AG09319 (cell line): ENCODE measurements around the gene SYT9.

Experiments used
- DNase-seq: peaks from one replicate; pipeline ENCODE4 v3.0.0-alpha.2; 2010; ENCODE audit warnings: low read depth; ENCODE audit errors: extremely low read depth
- TF ChIP-seq, protein P1 (sequence below): IDR thresholded peaks from 2 replicates; pipeline ENCODE4 v1.5.1; 2011; ENCODE audit warnings: low read depth, mild to moderate bottlenecking, inconsistent platforms, low read length, moderate library complexity

SYT9 gene

DNA sequence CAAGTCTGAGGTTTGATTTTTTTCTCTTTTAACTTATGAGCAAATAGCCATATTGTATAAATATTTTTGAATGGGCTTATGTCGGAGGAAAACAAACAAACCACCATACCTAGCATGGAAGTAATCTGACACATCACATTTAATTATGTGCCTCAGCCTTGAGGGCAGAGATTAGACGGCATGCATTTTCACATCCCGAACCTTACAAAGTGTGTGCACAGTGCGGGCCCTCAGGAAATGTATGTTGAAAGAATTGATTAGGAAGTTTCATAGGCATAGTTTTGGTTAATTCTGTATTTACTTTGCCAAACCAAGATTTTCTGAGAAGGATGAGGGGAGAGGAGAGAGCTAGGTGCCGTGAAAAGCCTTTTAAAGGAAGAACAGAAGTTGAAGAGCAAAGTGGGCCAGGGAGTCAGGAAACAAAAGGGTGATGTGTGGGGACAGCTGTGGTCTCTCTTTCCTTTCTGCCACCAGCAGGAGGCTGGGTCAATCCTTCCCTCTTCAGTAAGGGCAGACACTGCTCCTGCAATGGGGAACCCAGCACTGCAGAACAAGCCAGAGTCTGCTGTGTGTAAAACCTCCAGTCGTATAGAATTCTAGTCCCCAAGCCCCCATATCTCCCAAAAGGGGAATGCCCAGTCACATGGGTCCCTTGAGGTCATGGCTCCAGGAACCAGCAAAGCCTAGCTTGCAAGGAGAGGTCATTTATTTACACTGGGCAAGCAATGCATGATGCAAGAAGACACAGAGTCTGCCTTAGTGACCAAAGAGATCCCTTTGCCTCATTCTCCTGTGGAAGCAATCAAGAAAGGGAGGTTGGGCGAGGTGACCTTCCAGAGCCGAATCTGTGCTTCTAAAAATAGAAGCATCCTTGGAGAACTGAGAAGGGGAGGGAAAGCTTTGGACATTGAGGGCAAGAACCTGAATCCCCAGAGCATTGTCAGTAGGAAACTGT lies 162.5 kb downstream of the SYT9 start:
- TF ChIP-seq, protein P1, sequence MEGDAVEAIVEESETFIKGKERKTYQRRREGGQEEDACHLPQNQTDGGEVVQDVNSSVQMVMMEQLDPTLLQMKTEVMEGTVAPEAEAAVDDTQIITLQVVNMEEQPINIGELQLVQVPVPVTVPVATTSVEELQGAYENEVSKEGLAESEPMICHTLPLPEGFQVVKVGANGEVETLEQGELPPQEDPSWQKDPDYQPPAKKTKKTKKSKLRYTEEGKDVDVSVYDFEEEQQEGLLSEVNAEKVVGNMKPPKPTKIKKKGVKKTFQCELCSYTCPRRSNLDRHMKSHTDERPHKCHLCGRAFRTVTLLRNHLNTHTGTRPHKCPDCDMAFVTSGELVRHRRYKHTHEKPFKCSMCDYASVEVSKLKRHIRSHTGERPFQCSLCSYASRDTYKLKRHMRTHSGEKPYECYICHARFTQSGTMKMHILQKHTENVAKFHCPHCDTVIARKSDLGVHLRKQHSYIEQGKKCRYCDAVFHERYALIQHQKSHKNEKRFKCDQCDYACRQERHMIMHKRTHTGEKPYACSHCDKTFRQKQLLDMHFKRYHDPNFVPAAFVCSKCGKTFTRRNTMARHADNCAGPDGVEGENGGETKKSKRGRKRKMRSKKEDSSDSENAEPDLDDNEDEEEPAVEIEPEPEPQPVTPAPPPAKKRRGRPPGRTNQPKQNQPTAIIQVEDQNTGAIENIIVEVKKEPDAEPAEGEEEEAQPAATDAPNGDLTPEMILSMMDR: peak; percentile 15
- DNase-seq: peak; percentile 18

DNA sequence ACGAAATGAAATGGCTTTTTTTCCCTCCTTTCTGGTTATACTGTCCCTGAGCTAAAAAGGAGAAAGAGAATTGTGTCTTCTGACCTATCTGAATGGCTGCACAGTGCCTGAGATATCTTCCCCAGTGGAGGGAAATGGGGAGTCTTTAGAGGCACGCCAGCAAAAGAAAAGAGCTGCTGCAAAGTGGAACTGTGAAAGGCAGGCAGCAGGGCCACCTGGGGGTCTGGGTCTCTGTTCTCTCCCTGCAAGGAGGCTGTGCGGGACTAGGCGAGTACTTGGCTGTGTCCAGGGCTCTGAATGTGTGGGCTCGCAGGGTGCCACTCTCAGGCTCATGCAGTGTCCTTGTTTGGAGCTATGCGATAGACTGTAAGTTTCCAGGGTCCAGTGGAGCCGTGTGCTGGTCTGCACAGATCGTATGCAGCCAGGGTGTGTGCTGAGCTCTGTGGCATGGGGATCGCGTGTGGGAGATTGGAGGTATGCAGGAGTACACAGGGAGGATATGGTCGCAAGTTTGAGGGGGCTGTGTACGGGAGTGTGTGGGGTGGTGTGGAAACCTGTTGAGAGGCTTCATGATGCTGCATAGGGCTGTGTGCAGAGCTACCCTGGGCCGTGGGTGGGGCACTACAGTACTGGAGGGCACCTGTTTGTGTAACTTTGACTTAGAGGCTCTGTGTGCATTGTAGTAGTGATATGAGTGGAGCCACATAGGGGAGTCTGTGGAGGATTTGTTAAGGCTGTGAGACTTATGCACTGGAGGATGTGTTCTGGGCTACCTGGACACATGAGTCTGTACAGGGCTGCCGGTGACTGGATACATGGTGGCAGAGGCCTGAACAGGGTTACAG lies 163.5 kb downstream of the SYT9 start:
- no peak for DNase-seq
- TF ChIP-seq, protein P1: no peak

DNA sequence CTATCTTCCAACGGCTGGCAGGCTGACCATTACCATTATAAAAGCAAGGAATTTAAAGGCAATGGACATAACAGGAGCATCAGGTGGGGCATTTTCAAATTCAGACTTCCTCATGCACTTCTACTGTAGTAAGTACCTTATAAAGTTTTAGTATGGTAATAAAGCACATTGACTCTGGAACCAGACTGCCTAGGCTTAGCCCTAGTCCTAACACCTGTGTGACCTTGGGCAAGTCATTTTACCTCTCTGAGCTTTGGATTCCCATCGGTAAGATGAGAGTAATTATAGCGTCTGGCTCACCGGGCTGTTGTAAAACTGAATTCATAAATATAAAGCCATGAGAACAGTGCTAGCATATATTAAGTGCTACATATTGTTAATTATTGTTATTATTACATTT lies 164.4 kb downstream of the SYT9 start:
- TF ChIP-seq, protein P1: no peak
- no peak for DNase-seq

DNA sequence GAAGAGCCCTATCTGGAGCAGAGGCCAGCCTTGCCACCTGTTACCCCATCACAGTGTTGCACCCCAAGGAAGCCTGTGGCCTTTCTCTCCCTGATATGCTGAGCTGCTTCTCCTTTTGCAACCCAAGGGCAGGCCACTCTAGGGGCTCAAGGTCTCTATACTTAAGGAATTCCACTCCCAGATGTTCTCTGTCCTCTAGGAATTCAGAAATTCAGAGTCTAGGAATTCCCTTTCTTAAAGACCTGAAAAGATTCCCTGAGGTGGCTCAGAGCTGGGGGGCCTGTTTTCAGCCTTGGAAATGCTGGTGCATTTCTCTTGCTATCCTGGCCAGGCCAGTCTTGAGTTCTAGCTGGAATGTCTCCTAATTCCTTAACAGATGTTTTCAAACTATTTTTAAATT lies 165.6 kb downstream of the SYT9 start:
- no peak for DNase-seq
- TF ChIP-seq, protein P1: no peak

DNA sequence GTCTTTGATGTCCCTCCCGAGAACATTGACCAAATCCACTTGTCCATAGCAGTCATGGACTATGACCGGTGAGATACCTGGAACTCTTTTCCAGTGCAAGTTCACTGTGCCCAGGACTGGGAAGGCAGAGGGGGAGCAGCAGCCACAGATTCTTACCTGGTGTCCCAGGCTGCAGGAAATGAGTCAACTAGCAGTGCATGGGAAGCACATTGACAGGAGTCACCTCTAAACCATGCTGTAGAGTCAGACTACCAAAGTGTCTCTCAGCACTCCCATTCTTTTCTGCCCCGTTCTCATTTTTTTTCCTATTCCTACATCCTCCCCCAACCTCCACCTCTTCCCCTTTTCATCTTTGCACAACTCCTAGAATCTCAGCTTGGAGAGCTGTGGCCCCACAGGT lies 166.4 kb downstream of the SYT9 start:
- DNase-seq: no peak
- TF ChIP-seq, protein P1: no peak

DNA sequence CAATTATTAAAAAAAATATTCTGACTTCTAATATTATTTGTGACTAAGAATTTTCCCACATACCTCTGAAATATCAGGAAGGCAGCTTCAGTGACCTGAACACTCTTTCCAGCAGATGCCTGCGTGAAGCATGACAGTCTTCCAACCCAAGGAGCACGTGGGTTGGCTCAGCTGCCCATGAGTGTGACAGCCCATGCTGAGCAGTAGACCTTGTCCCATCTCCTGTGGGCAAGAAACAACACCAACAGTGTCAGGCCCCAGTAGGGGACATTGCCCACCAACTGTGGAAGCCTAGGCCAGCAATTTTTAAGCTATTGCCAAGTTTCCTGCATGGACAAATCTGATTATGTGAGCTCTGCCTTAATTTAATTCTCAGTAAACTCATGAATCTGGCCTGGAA lies 167.2 kb downstream of the SYT9 start:
- TF ChIP-seq, protein P1: no peak
- no peak for DNase-seq

DNA sequence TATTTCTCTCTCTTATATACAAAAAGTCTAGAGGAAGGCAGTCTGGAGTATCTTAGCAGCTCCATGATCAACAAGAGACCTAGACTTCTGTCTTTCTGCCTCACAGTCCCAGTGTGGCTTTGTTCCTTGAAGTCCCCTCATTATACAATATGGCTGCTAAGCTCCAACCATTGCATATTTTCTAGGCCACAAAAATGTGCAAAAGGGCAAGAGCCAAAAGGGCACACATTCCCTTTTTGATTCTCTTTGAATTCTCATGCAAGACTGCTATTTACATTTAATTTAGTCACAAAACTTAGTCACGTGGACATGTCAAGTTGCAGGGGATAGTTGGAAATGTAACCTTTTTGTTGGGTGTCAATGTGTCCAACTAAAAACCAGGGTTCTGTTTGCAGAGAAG lies 169.4 kb downstream of the SYT9 start:
- DNase-seq: no peak
- TF ChIP-seq, protein P1: no peak
